NCI-H1092 treated with DMSO at 0.1 percent for 48 hours (cell line): Measurements from ENCODE around the gene BBS9.
"Not testable (repeated sequence)": the region's sequence is repeated elsewhere in the genome, so short reads cannot be mapped to it uniquely, and the experiment has no call there.

Source experiments
- DNase-seq: peaks from one replicate; lab custom pipeline; 2025; lab: John Stamatoyannopoulos, UW

The BBS9 gene

DNA sequence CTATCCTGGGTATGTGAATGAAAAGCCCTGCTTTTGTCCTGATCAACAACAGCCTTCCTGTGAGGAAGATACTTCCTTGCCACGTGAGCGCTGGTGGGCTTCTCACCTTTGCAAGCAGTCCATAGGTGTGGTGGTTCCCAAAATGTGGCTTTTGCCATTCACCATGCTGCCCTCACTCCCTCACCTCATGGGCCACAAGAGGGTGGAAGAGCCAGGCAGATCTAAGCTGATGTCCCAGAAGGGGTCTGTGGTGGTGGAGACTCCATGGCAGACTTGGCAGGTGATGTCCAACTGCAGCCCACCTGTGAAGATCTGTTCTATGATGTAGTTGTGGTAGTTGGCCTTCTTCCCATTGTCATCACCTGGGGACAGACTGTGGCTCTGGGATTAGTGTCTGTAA lies 147.4 kb downstream of the BBS9 start:
- DNase-seq = no peak

DNA sequence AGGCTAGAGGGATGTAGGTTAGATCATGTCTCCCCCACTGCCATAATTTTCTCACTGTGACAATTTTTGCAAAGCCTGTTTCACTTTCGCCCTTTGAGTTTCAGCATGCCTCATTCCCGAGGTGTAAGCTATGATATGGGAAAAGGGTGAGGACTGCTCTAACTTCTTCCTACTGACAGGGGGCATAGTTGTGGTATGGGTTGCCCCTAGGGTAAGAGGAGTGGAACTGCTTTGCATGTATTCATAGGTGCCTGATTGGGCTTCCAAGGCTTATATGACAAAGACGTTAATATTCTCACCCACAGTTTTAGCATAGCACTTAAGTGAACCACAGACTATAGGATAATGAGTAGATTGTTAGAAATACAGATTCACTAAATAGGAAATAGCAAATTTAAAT lies 148.7 kb downstream of the BBS9 start:
- DNase-seq = no peak

DNA sequence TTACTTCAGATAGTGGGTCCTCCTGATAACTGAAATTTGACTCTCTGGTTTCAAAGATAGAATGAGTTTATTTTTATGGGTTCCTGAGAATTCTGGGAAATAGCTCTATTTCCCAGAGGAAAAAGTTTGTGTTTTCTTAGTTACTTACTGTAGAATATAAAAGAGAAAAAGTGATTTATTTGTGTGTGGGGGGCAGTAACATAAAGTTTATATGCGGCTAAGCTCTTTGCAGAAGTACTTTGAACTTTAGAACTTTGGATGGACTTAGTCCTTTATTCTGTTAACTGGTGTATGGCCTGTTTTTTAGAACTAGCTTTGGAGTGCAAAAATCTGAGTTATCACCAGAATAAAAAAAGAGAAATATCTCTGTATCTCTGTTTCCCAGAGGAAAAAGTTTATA lies 157.1 kb downstream of the BBS9 start:
- DNase-seq = no peak

DNA sequence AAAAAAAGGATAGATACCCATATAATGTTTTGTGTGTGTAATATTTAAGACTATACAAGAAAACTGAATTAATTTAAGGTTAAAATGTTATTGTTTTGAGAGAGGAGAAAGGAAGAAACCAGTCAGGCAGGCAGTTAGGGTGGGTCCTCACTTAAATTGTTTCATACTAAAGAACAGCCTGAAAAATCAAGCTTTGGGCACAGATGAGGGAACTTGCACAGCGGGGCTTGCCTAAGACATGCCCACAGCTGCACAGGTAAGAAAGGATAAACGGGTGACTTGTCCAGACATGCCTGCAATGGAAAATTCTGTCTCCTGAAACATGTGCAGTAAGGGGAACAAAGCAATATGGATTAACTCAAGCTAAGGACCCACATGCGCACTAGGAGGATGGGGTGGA lies 158.4 kb downstream of the BBS9 start:
- DNase-seq = no peak

DNA sequence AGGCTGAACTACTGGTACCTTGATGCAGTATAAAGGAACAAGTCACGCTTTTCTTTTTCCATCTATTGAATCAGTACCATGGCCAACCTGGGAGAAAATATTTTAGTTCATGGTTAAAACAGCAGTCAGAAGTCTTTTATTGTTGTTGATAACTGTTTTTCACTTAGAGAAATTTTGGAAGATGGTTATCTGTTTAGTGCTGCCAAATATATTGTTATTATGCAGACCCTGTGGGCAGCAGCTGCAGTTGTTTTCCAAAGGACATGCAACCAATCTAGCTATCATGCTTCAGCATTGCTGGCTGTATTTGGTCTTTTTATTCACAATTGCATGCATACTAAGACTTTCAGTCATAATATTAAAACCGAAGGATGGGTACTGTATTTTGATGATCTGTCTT lies 169.5 kb downstream of the BBS9 start:
- DNase-seq = no peak

DNA sequence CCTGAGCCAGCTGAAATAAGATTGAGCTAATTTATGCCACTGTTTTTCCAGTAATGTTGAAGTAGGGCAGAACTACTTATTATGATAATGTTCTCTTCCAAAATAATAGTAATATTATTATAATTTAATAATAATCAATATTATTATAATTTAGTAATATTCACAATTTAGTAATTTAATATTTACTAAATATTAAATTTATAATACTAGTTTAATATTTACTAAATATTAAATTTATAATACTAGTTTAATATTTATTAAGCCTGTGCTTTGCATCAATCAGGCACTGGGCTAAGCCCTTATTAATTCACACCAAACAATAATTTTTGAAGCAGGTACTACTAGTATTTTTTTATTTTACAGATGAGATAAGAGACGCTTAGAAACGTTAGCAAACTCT lies 170.1 kb downstream of the BBS9 start:
- DNase-seq = no peak

DNA sequence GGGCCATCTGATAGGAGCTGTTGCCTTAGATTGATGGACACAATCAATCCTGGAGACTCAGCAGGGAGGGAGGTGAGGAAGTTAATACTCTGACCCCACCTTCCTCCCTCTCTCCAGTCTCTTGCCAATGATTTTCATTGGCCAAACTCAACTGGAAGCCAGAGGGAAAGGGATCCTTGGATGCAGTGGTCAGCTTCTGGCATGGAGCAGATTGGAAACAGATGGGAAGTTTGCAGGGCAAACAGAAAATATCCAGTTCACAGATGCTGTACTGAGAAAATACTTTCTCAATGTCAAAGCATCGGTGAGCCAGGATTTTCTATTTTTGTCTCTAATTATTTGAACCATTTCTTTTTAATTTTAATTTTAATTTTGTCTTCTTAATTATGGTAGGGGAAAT lies 170.8 kb downstream of the BBS9 start:
- no peak for DNase-seq

DNA sequence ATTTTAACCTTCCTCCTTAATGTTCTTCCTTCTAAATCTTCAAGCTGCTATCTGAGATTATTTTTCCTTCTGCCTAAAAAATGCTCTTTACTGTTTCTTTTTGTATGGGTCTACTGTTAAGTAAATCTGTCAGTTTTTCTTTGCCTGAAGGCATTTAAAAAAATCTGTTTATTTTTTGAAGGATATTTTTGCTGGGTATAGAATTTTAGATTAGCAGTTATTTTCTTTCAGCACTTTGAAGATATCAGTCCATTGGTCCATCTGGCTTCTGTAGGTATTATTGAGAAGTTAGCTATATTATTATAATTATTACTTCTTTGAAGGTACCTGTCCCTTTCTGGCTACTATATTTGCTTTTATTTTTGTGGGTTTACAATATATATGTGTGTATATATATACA lies 171.4 kb downstream of the BBS9 start:
- no peak for DNase-seq

DNA sequence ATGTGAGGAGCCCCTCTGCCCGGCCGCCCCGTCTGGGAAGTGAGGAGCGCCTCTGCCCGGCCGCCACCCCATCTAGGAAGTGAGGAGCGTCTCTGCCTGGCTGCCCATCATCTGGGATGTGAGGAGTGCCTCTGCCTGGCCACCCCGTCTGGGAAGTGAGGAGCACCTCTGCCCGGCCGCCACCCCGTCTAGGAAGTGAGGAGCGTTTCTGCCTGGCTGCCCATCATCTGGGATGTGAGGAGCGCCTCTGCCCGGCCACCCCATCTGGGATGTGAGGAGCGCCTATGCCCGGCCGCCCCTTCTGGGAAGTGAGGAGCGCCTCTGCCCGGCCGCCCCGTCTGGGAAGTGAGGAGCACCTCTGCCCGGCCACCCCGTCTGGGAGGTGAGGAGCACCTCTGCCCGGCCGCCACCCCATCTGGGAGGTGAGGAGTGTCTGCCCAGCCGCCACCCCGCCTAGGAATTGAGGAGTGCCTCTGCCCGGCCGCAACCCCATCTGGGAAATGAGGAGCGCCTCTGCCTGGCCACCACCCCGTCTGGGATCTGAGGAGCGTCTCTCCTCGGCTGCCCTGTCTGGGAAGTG lies 174.7 kb downstream of the BBS9 start:
- DNase-seq = not testable (repeated sequence)

DNA sequence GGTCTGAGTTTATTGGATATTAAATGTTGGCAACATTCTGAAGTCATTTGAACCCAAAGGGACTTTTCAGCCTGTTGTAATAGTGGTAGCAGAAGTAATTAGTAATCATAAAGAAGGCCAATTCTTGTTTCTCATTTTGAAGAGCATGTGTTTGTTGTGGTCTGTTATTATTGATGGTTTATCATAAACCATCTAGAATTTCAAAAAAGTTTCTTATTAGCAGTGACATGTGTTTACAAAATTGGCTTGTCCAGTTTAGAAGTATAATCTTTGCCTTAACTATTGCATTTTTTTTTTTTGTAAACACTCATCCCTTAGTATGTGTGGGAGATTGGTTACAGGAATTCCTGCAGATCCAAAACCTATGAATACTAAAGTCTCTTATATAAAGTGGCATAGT lies 177.8 kb downstream of the BBS9 start:
- no peak for DNase-seq

DNA sequence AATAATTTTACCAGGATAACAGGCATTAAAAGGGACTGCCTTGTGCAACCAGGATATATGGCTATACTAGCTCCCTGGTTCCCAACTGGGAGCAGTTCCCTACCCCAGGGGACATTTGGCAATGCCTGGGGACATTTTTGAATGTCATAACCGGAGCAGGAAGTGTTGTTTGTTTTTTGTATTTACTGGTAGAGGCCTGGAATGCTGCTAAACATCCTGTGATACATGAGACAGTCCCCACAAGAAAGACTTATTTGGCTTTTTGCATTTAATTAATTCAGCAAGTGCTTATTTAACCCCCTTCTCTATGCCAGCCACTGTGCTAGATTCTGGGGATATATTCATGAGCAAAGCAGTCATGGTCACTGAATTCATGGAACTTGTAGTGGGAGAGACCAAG lies 181.2 kb downstream of the BBS9 start:
- no peak for DNase-seq

DNA sequence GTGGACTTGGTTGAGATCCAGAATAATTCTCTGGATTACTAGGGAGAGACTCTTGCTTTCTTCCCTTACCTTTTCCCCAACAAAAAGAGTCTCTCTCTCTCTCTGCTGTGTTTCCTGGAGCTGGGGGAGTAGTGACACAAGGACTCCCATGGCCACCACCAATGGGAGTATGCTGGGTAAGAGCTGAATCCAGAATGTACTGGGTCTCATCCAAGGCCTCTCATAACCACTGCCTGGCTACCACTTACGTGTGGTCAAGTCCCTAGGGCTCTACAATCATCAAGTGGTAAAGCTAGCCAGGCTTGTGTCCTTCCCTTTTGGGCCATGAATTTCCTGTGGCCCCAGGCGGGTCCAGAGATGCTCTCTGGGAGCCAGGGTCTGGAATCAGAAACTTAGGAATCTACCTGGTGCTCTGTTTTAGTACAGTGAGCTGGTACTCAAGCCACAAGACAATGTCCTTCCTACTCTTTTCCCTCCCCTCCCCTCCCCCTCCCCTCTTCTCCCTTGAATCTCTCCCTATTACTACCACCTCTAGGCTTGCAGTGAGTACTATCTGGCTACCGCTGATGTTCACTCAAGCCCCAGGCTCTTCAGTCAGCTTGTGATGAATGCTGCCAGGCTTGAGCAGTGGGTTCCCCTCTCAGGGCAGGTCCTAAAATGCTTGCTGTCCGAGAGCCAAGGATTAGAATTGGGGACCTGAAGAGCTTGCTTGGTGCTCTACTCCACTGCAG lies 196.6 kb downstream of the BBS9 start:
- DNase-seq = no peak

DNA sequence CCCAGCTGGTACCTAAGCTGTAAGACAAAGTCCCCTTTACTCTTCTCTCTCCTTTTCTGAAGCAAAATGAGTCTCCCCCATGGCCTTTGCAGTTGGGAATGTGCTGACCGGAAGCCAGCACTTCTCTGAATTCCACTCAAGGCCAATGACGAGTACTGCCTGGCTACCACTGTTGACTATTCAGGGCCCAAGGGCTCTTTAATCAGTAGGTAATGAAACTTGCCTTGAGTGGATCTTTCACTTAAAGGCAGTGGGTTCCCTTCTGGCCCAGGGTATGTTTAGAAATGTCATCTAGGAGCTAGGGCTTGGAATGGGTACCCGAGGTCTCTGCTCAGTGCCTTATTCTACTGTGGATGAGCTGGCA lies 197.1 kb downstream of the BBS9 start:
- no peak for DNase-seq

DNA sequence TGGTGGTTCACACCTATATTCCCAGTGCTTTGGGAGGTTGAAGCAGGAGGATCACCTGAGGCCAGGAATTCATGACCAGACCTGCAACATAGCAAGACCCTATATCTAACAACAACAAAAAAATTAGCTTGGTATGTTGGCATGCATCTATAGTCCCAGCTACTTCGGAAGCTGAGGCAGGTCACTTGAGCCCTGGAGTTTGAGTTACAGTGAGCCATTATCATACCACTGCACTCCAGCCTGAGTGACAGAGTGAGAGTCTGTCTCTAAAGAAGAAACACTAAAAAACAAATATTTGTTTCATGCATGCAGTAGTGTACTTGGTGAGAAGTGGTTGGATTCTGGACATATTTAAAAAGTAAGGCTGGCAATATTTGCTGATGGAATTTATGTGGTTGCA lies 198.1 kb downstream of the BBS9 start:
- DNase-seq = no peak

DNA sequence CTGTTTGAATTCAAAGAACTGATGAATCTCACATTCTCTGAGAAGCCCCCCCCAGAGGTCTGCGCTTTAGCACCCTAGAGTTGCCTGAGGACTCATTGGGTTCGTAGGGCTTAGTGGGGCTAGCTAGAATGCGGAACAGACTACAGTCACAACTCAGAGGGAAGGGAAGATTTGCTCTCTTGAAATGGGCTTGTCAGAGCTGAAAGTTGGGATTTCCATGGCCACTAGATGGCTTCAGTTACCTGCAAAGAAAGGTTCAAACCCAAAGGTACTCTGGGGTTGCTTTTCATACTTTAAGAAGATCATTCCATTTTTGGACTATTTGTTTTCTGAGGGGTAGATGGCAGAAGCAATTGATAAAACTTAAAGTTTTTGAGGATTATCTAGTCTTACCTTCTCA lies 205.0 kb downstream of the BBS9 start:
- DNase-seq = peak; percentile 73

DNA sequence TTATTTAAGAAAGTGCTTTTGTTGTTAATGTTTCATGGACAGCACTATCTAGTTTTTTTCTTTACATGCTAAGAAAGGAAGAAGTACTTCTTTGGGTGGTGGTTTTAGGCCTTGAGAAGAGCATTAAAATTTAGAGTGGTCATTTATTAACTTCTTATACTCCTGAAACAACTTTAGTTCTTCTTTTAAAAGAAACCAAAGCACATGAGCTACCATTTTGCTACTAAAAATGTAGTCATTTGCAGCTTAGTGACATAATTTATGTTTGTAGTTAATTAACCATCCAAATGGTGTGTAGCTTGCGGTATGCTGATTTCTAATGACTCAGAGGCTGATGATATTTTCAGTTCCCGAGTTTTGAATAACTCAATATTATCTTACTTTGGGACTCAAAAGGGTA lies 207.5 kb downstream of the BBS9 start:
- DNase-seq = no peak

DNA sequence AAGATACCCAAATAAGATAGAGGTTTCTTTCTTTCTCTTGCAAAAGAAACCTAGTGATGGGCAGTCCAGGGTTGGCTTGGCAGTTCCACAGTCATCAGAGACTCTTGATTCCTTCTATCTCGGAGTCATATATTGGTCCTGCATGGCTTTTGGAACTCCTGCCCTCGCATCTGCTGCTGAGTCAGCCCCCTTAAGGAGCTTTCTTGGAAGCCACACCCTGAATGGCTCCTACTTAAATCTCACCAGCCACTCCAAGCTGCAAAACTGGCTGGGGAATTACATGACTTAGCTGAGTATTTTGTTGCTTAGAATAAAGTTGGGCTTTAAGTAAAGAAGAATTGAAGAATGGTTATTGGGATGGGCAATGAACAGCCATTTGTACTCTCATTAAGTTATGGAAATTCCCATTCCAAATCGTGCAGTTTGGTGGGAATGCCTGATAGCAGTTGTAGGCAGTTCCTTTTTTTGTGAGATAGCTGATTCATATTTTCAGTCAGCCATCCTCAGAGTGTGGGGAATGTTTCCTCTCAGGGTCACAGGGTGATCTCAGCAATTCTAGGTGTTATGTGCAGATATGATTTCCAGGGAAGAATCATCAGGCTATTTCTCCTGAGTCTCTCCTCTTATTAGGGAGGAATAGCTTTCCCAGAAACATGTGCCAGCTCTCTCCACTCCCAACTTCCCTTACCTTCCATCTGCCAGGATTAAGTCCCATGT lies 209.9 kb downstream of the BBS9 start:
- DNase-seq = no peak

DNA sequence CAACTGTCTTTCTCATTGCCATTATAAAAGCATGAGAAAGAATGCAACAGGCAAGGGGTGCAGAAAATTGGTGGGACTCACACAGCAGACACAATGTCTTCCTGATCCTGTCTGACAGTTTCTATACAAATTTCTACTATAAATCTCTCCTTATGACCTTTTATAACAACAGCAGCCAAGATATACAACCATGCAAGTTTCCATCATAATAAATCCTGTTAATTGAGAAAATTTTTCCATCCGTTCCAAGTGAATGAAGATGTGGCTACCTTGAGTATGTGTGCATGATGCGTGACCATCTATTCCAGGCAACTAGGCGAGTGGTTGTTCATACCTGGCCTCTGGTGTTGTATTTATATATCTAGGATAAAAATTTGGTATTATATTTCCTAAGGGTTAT lies 216.7 kb downstream of the BBS9 start:
- DNase-seq = no peak

DNA sequence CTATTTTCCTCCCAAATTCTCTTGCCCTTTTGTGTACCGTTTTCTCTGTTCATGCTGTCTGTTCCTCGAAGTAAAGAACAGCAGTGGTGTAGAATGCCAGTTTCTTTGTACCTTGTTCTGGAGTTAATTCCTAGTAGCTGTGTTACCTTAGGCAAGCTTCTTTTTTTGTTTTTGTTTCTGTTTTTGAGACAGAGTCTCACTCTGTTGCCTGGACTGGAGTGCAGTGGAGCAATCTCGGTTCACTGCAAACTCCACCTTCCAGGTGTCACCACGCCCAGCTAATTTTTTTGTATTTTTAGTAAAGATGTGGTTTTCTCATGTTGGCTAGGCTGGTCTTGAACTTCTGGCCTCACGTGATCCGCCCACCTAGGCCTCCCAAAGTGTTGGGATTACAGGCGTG lies 221.2 kb downstream of the BBS9 start:
- no peak for DNase-seq

DNA sequence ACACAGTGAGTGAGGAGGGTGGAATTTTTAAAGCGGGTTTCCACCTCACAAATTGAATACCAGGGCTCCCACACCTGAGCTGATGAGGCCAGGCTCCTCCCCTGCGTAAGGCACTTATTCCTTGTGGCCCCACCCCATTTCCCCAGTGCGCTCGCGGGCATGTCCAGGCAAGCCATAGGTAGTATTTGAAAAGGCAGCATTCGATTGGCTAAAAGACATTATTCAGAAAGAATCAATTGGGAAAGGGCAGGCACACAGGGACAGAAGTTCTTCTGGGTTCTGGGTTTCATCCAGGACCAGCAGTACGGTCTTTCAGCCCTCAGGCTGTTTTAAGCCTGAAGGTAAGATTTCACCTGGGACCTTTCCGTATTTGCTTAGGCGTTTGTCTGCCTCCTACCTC lies 222.3 kb downstream of the BBS9 start:
- no peak for DNase-seq

DNA sequence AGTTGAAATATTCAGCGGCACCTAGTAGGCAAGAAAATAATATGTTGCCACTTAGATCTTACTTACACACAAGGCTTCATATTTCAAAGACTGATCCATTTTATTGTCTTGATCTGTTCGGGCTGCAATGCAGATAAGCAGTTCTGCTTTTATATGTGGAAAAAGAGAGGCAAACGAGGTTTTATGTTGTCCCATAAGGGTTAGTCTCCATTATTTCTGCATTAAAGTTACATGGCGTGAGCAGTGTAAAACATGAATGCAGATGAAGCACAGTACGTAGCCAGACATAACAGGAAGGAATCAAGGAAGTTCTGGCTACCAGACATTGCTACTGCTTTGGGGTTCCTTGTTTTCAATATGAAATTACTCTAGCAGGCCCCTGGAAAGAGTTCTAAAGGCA lies 224.8 kb downstream of the BBS9 start:
- DNase-seq = no peak

DNA sequence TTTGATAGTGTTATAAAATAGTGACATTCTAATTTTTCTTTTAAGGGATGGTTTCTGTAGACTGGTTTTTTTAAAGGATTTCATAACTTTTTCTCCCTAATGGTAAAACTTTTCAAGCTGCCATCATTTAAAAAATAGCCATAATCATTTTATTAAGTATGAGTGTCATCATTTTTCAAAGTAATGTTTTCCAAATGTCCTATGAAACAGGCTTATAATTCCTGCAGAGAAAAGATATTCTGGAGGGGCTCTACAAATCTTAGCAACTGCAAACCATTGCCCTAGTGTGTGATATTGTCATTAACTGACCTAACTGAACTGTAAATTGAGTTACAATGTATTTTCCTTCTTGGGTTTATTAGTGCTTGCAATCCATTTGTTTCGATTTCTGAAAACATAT lies 226.0 kb downstream of the BBS9 start:
- no peak for DNase-seq

DNA sequence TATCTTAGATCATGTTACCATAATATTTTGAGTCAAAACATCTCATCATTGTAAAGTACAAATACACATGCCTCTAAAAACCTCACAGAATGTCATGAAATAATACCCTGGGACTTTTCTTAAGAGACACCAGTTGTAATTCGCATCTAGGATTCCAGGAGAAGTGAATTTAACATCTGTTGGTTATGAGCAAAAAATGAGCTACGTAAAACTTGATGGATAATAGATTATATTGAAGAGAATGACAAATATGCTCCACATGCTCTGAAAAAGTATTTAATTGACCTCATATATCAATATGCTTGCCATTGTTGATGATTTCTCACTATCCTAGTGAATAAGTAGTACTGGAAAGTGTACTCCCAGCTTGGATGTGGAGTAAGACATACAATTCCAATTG lies 227.0 kb downstream of the BBS9 start:
- no peak for DNase-seq

DNA sequence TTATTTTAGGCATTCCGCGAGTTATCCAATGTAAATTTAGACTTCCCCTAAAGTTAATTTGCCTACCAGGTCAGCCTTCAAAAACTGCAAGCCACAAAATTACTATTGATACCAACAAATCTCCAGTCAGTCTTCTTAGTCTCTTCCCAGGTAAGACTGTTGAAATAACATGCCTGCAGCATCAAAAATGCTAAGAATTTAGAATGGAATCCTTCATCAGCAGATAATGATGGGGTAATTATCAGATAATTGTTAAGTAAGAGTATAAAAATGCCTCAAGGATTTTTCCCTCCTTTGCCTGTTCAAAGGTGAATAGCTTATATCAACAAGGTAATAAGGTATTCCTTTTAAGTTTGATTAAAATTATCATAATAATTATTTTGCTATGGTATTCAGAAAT lies 228.5 kb downstream of the BBS9 start:
- DNase-seq = no peak
